ENCODE data around the gene IL7R.

The IL7R gene

GRCh38 chr5:35856765-35857351, at the start of gene IL7R:
IL7R (plus strand) TSS chr5:35856891; CDS start chr5:35856978, 87 bp downstream.
- no peak for DNase-seq

GRCh38 chr5:35810601-35811000, 46.1 kb upstream of the IL7R start:
- no peak for DNase-seq

GRCh38 chr5:35811108-35811741, 45.5 kb upstream of the IL7R start:
- no peak for DNase-seq

- no peak for DNase-seq
Observed at GRCh38 chr5:35813521-35813920, 43.2 kb upstream of the IL7R start.

- no peak for DNase-seq
Observed at GRCh38 chr5:35815089-35815936, 41.4 kb upstream of the IL7R start.

GRCh38 chr5:35816881-35817521, 39.7 kb upstream of the IL7R start:
- DNase-seq: no peak

- no peak for DNase-seq
Observed at GRCh38 chr5:35819026-35819425, 37.7 kb upstream of the IL7R start.

- no peak for DNase-seq
Observed at GRCh38 chr5:35819668-35820067, 37.0 kb upstream of the IL7R start.

- DNase-seq: no peak
Observed at GRCh38 chr5:35820735-35821134, 36.0 kb upstream of the IL7R start.

GRCh38 chr5:35821513-35821912, 35.2 kb upstream of the IL7R start:
- DNase-seq: peak; percentile 43

- DNase-seq: no peak
Observed at GRCh38 chr5:35822511-35822910, 34.2 kb upstream of the IL7R start.

- DNase-seq: no peak
Observed at GRCh38 chr5:35823347-35824098, 33.2 kb upstream of the IL7R start.

GRCh38 chr5:35826056-35826455, 30.6 kb upstream of the IL7R start:
- DNase-seq: no peak

- DNase-seq: no peak
Observed at GRCh38 chr5:35826554-35826953, 30.1 kb upstream of the IL7R start.

GRCh38 chr5:35828082-35828598, 28.6 kb upstream of the IL7R start:
- DNase-seq: no peak

- DNase-seq: no peak
Observed at GRCh38 chr5:35830587-35830986, 26.1 kb upstream of the IL7R start.

- no peak for DNase-seq
Observed at GRCh38 chr5:35832762-35833161, 23.9 kb upstream of the IL7R start.

- no peak for DNase-seq
Observed at GRCh38 chr5:35833224-35833623, 23.5 kb upstream of the IL7R start.

GRCh38 chr5:35835796-35836742, 20.6 kb upstream of the IL7R start:
- DNase-seq: no peak

- DNase-seq: no peak
Observed at GRCh38 chr5:35838370-35839042, 18.2 kb upstream of the IL7R start.

GRCh38 chr5:35842856-35843255, 13.8 kb upstream of the IL7R start:
- DNase-seq: no peak
